ENCODE data around the gene C4BPB. TPM values are rescaled to one million over a fixed set of nuclear protein-coding genes. Genes with fewer than 3 reads are reported as not detected.

The C4BPB gene
- total and polyA plus RNA-seq, 2 of the 4 experiments (the other 2 are of a cell fraction), result not detected

- DNase-seq, result no peak
- dilution Hi-C loops (cut with HindIII; ENCODE audit: low sequenced_read_pairs, unreplicated experiment) (no loop called here), in situ Hi-C loops (cut with MboI; ENCODE audit: low sequenced_read_pairs) (no loop called here), intact Hi-C loops (cut with micrococcal nuclease) (no loop called here)
- Histone ChIP-seq H3K56ac (ENCODE audit: extremely low read depth, insufficient read depth, low read length) (no peak overlapping the region), H3K27ac (ENCODE audit: insufficient read depth, low read length) (no peak overlapping the region), H3K4me3 (ENCODE audit: insufficient read depth, low read depth, low read length) (no peak overlapping the region), H3K4me2 (ENCODE audit: low read depth, low read length) (no peak overlapping the region), H4K20me1 (ENCODE audit: insufficient read depth, low read length) (no peaks in the 10 kb centered on the region), H2BK5ac (ENCODE audit: low read depth, low read length, poor library complexity, severe bottlenecking) (no peak overlapping the region), H3K27me3 (ENCODE audit: control insufficient read depth, insufficient read depth, low read length) (no peaks in the 10 kb centered on the region), H2BK20ac (ENCODE audit: low read depth, low read length) (no peak overlapping the region), H3K36me3 (ENCODE audit: control insufficient read depth, insufficient read depth, low read length) (no peaks in the 10 kb centered on the region), H4K5ac (ENCODE audit: low read depth, low read length) (no peak overlapping the region), H3K4ac (ENCODE audit: low read depth, low read length) (no peak overlapping the region), H4K8ac (ENCODE audit: low read depth in 2 of 2, low read length in 2 of 2) (no peak overlapping the region), H3K23ac (ENCODE audit: low read depth, low read length) (no peak overlapping the region), H3K79me1 (ENCODE audit: low read depth in 1 of 2, low read length in 2 of 2) (no peaks in the 10 kb centered on the region), H4K91ac (ENCODE audit: insufficient read depth, low read depth, low read length) (no peak overlapping the region), H2BK120ac (ENCODE audit: low read depth, low read length) (no peak overlapping the region), H2AK5ac (ENCODE audit: low read depth, low read length) (no peak overlapping the region), H3K9me1 (ENCODE audit: insufficient read depth, low read length) (no peaks in the 10 kb centered on the region), H3K14ac (replicated peaks; ENCODE audit: low read depth, low read length) (no peak overlapping the region), H2AFZ (replicated peaks; ENCODE audit: low read length, poor library complexity) (no peak overlapping the region), H3K9ac (ENCODE audit: low read depth, low read length) (no peak overlapping the region), H2BK15ac (ENCODE audit: low read depth, low read length) (no peak overlapping the region), H3K4me1 (ENCODE audit: control insufficient read depth, insufficient read depth, low read length) (no peaks in the 10 kb centered on the region), H3K9me3 (ENCODE audit: control insufficient read depth, insufficient read depth, low read length) (0 out of 2 replicates have a peak, but pooled peaks cover 1% of the 10 kb centered on the region), H2AK9ac (replicated peaks; ENCODE audit: low read depth, low read length, poor library complexity) (no peak overlapping the region), H3K18ac (ENCODE audit: low read depth, low read length) (no peak overlapping the region)
- WGBS, 2 experiments (ENCODE audit: extremely low coverage in 2 of 2, insufficient read length in 1 of 2), result no CpG with 5 or more reads among the region's 3 CpGs
- TF ChIP-seq MAFK (IDR thresholded peaks at IDR 0.05; ENCODE audit: low read depth, low read length) (no peak), FOS (IDR thresholded peaks at IDR 0.05; ENCODE audit: low read depth, low read length) (no peak), CHD1 (IDR thresholded peaks at IDR 0.05; ENCODE audit: low read depth, low read length) (no peak)
- TF ChIP-seq, protein P1, sequence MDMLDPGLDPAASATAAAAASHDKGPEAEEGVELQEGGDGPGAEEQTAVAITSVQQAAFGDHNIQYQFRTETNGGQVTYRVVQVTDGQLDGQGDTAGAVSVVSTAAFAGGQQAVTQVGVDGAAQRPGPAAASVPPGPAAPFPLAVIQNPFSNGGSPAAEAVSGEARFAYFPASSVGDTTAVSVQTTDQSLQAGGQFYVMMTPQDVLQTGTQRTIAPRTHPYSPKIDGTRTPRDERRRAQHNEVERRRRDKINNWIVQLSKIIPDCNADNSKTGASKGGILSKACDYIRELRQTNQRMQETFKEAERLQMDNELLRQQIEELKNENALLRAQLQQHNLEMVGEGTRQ (IDR thresholded peaks at IDR 0.05; ENCODE audit: low read depth, low read length), result no peak
- TF ChIP-seq, protein P2, sequence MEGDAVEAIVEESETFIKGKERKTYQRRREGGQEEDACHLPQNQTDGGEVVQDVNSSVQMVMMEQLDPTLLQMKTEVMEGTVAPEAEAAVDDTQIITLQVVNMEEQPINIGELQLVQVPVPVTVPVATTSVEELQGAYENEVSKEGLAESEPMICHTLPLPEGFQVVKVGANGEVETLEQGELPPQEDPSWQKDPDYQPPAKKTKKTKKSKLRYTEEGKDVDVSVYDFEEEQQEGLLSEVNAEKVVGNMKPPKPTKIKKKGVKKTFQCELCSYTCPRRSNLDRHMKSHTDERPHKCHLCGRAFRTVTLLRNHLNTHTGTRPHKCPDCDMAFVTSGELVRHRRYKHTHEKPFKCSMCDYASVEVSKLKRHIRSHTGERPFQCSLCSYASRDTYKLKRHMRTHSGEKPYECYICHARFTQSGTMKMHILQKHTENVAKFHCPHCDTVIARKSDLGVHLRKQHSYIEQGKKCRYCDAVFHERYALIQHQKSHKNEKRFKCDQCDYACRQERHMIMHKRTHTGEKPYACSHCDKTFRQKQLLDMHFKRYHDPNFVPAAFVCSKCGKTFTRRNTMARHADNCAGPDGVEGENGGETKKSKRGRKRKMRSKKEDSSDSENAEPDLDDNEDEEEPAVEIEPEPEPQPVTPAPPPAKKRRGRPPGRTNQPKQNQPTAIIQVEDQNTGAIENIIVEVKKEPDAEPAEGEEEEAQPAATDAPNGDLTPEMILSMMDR (conservative IDR thresholded peaks at IDR 0.05; ENCODE audit: low read depth, low read length), result no peak
- no peak for ATAC-seq (ENCODE audit: low read depth)
- ChIA-PET CTCF (no interaction called here), POLR2A (ENCODE audit: unreplicated experiment) (no interaction called here)
- BruUV-seq (replicated peaks), result no TSS peak
Measured at GRCh38 chr1:207124389-207124788, 35.7 kb downstream of the C4BPB start.
